ENCODE measurements around the gene PYGB.

DNA sequence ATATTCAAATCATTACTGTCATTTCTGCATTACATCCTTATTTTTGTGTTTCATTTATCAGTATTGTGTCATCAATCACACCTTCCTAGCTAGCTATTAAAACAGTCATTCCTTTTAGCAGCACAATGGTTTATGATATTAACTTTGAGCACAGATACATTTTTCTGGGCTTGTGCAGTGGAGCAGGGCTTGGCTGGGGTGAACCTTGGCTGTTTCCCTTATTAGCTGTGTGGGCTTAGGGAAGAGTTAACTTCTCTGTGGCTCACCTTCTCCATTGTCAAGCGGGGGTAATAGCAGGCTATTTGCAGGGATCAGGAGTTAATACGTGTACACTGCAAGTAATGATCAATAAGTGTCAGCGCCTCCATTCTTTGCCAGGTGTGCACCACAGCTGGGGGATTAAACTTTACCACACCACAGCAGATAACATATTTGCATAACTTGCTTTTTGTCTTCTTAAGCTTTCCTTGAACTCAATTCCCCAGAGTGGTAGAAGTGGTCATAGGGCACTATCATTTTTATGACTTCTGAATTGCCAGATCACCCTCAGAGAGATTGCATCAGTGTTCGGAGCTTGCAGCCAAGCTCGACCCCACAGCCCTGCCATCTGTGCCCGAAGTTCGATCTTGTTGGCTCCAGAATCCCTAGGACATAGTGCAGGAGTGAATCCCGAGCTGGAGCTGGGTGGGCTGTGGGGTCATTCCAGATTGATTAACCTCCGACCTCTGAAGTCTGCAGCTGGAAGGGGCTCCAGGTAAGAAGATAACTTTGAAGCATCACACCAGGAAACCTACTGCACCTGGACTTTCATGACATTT lies 1.5 kb upstream of the PYGB start:
- TF ChIP-seq, protein P1, sequence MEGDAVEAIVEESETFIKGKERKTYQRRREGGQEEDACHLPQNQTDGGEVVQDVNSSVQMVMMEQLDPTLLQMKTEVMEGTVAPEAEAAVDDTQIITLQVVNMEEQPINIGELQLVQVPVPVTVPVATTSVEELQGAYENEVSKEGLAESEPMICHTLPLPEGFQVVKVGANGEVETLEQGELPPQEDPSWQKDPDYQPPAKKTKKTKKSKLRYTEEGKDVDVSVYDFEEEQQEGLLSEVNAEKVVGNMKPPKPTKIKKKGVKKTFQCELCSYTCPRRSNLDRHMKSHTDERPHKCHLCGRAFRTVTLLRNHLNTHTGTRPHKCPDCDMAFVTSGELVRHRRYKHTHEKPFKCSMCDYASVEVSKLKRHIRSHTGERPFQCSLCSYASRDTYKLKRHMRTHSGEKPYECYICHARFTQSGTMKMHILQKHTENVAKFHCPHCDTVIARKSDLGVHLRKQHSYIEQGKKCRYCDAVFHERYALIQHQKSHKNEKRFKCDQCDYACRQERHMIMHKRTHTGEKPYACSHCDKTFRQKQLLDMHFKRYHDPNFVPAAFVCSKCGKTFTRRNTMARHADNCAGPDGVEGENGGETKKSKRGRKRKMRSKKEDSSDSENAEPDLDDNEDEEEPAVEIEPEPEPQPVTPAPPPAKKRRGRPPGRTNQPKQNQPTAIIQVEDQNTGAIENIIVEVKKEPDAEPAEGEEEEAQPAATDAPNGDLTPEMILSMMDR (IDR thresholded peaks at IDR 0.05): no peak
- TF ChIP-seq EZH2 (IDR thresholded peaks at IDR 0.05; ENCODE audit: borderline replicate concordance, insufficient read depth, low read depth, low read length, poor library complexity, severe bottlenecking): no peak

Measured in B cell (primary cell).